ENCODE results near the gene PAX2. TPM values are rescaled to one million over a fixed set of nuclear protein-coding genes. Genes with fewer than 3 reads are reported as not detected.

Gene PAX2
- total RNA-seq, 1 experiment from 2014 or later, result not detected

DNA sequence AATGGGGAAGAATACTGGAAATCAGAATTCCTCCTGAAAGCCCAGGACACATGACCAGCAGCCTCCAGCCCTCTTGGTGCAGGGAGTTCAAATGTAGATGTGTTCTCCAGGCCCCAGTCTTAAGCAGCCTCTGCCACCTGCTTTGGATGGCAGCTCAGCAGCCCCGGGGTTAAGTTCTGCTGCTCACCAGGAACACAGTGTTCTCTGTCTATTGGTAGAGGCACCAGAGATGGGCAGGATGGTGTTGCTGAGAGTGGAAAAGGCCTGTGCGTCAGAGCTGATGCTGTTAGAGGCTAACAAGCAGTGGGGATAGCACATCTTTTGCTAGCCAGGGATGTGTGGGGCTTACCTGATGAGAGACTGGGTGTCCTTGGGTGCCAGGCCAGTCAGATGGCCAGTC, 56.8 kb downstream of the PAX2 start:
- Mint-ChIP-seq H3K27ac (no peak overlapping the region), H3K4me1 (peaks cover 18 to 34% of the 10 kb centered on the region in 2 experiments), H3K27me3 (ENCODE audit: low read depth) (peaks cover 90% of the 10 kb centered on the region), H3K36me3 (ENCODE audit: insufficient read depth in 1 of 3, low read depth in 3 of 3) (no peaks in the 10 kb centered on the region), H3K9me3 (no peaks in the 10 kb centered on the region), H3K4me3 (no peak overlapping the region)
- H3K4me2 ChIP-seq (ENCODE audit: insufficient read depth, insufficient read length, low read length), result no peak overlapping the region
- H3K9ac ChIP-seq (ENCODE audit: extremely low read depth, insufficient read length, low read length), result no peak overlapping the region
- TF ChIP-seq, protein P1, sequence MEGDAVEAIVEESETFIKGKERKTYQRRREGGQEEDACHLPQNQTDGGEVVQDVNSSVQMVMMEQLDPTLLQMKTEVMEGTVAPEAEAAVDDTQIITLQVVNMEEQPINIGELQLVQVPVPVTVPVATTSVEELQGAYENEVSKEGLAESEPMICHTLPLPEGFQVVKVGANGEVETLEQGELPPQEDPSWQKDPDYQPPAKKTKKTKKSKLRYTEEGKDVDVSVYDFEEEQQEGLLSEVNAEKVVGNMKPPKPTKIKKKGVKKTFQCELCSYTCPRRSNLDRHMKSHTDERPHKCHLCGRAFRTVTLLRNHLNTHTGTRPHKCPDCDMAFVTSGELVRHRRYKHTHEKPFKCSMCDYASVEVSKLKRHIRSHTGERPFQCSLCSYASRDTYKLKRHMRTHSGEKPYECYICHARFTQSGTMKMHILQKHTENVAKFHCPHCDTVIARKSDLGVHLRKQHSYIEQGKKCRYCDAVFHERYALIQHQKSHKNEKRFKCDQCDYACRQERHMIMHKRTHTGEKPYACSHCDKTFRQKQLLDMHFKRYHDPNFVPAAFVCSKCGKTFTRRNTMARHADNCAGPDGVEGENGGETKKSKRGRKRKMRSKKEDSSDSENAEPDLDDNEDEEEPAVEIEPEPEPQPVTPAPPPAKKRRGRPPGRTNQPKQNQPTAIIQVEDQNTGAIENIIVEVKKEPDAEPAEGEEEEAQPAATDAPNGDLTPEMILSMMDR (conservative IDR thresholded peaks at IDR 0.05), result no peak
- no peak overlapping the region for H3K14ac ChIP-seq (ENCODE audit: insufficient read depth, low read length)
- H4K91ac ChIP-seq (ENCODE audit: insufficient read length, low read depth, low read length), result no peak overlapping the region
- DNase-seq, result no peak
- no peak overlapping the region for H3K4ac ChIP-seq (ENCODE audit: low read depth, low read length)
- H3K23me2 ChIP-seq (ENCODE audit: insufficient read length, low read depth, low read length, poor library complexity, severe bottlenecking), result no peaks in the 10 kb centered on the region
- H4K8ac ChIP-seq (replicated peaks; ENCODE audit: insufficient read length, low read depth, low read length), result no peak overlapping the region
- no peaks in the 10 kb centered on the region for H3K9me3 ChIP-seq (ENCODE audit: control insufficient read depth, low read depth, low read length)
- WGBS (ENCODE audit: extremely low coverage, insufficient read length, low lambda C conversion rate), result no CpG with 5 or more reads among the region's 2 CpGs
- H2BK20ac ChIP-seq (ENCODE audit: low read depth, low read length, poor library complexity, severe bottlenecking), result no peak overlapping the region
- H3K79me2 ChIP-seq (ENCODE audit: insufficient read depth, low read length), result no peaks in the 10 kb centered on the region
- no peaks in the 10 kb centered on the region; the same call in 1 of the 2 replicates for H3K27me3 ChIP-seq (ENCODE audit: insufficient read depth, low read length)
- H3K27ac ChIP-seq (ENCODE audit: insufficient read length, low read depth, low read length), result no peak overlapping the region
- H2BK120ac ChIP-seq (ENCODE audit: low read depth, low read length, poor library complexity, severe bottlenecking), result no peak overlapping the region
- no peak overlapping the region for H4K5ac ChIP-seq (ENCODE audit: insufficient read length, low read depth, low read length)
- H3K79me1 ChIP-seq (ENCODE audit: insufficient read depth, low read depth, low read length, poor library complexity, severe bottlenecking), result no peaks in the 10 kb centered on the region
- H2AFZ ChIP-seq (ENCODE audit: low read length), result no peak overlapping the region
- no peak overlapping the region for H2BK15ac ChIP-seq (ENCODE audit: low read depth, low read length)
- H2BK5ac ChIP-seq (ENCODE audit: insufficient read length, low read length), result no peak overlapping the region
- no peak overlapping the region for H3K18ac ChIP-seq (ENCODE audit: insufficient read length, low read depth, low read length)
- no peak overlapping the region for H2AK5ac ChIP-seq (ENCODE audit: insufficient read length, low read length)
- H3T11ph ChIP-seq (ENCODE audit: low read length), result no peak overlapping the region
- no peaks in the 10 kb centered on the region for H4K20me1 ChIP-seq (ENCODE audit: control insufficient read depth, insufficient read depth, insufficient read length)
- H3K4me1 ChIP-seq (ENCODE audit: insufficient read depth, low read length), result peaks cover 6% of the 10 kb centered on the region; the same call in 1 of the 2 replicates
- no peak overlapping the region for H2BK12ac ChIP-seq (ENCODE audit: insufficient read length, low read depth, low read length)
- no peak overlapping the region for H3K56ac ChIP-seq (ENCODE audit: insufficient read length, low read depth, low read length)
- H3K23ac ChIP-seq (ENCODE audit: insufficient read length, low read depth, low read length), result no peak overlapping the region
